Left lobe of liver (tissue), 2 donors: ENCODE results near the gene MCM3. TPM values are rescaled to one million over a fixed set of nuclear protein-coding genes. Genes with fewer than 3 reads are reported as not detected.

Experiments
- ATAC-seq: fragments of 200-7000 bp; cut with Tn5 transposase; one replicate; pipeline ENCODE4 v1.9.1; 2020; ENCODE audit warnings: mild to moderate bottlenecking, moderate library complexity
- DNase-seq: peaks from one replicate; pipeline ENCODE4 v3.0.0-alpha.2; 2020; ENCODE audit warnings: low spot score
- total RNA-seq: library from RNA; stranded (reverse); gene quantifications from one replicate; pipeline ENCODE4 v1.2.1, GENCODE V29; 2021
- donor health status: DM: no; HTN: no; CAD: no; lungs with moderate emphysema.
- donor health status: DM: no; HTN: yes; CAD: no.

The MCM3 gene
- total RNA-seq, 1 donor from 2014 or later: 7.8 TPM

GRCh38 chr6:52303178-52303577, 18.6 kb upstream of the MCM3 start:
- no peak for DNase-seq
- ATAC-seq: no peak

- DNase-seq (no peak), ATAC-seq (no peak)
Measured at GRCh38 chr6:52301326-52301725, 16.8 kb upstream of the MCM3 start.

DNA sequence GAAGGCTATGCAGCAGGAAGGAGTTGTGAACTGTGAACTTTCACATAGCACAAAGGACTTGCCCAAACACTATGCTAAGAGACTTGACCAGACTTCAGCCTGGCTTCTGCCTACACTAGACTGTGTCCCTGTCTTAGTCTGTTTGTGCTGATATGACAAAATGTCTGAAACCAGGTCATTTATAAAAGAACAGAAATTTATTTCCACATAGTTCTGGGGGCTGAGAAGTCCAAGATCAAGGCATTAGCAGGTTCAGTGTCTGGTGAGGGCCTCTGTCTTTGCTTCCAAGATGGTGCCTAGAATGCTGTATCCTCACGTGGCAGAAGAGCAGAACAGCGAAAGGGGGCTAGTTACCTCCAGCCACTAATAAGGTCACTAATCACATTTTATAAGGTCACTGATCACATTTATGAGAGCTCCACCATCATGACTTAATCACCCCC, 16.0 kb upstream of the MCM3 start:
- ATAC-seq: no peak
- DNase-seq: no peak

DNA sequence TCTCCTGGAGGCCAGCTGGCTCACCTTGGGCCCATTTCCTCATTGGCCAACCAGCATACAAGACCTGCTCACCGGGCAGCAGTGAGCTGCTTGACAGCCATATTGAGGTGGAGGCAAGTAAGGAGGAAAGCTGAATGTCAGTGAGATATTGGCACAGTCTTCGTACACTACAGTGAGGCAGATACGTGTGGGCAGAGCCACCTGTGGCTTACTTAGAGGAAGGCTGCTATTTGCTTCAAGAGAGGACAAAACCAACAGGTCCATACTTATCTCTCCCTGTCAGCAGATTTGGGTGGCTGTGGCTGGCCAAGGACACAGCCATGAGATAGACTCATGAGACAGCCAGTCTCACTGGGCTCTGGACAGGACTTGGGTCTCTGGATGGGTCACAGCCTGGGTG, 15.1 kb upstream of the MCM3 start:
- no peak for ATAC-seq
- DNase-seq: no peak

GRCh38 chr6:52297433-52297832, 12.9 kb upstream of the MCM3 start:
- ATAC-seq: no peak
- DNase-seq: no peak

GRCh38 chr6:52293067-52293466, 8.5 kb upstream of the MCM3 start:
- ATAC-seq: no peak

GRCh38 chr6:52288841-52289240, 4.3 kb upstream of the MCM3 start:
- DNase-seq (no peak), ATAC-seq (no peak)

More at GRCh38 chr6:52293067-52293466, 8.5 kb upstream of the MCM3 start:
- no peak for DNase-seq

GRCh38 chr6:52288216-52288615, 3.7 kb upstream of the MCM3 start:
- no peak for DNase-seq
- no peak for ATAC-seq

- ATAC-seq (peak; percentile 31), DNase-seq (peak; percentile 70)
Measured at GRCh38 chr6:52286798-52287432, 2.4 kb upstream of the MCM3 start.

- DNase-seq: no peak
- no peak for ATAC-seq
Measured at GRCh38 chr6:52285177-52286068, 881 bp upstream of the MCM3 start.

GRCh38 chr6:52284131-52284459, 447 bp downstream of the MCM3 start:
- peak; percentile 53 for DNase-seq

DNA sequence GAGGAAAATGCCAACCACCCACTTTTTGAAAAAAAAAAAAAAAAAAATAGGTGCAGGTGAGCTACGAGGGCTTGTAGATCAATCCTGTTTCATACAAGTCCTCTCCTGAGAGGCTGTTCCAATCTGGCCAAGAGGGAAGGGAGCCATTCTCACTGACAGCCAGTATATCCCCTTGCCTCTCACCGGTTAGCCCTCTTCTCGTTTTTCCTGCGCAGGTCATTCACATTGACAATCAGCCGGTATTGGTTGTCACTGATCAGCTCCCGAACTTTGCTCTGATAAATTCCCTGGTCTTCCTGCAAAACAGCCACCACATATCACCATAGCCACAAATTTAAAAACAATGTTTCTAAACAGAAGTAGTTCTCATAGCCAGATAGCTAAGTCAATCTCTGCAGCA, 1.4 kb downstream of the MCM3 start:
- no peak for ATAC-seq
- no peak for DNase-seq

More at GRCh38 chr6:52284131-52284459, 447 bp downstream of the MCM3 start:
- ATAC-seq: peak; percentile 1

GRCh38 chr6:52276130-52276529, 8.4 kb downstream of the MCM3 start:
- ATAC-seq: no peak

DNA sequence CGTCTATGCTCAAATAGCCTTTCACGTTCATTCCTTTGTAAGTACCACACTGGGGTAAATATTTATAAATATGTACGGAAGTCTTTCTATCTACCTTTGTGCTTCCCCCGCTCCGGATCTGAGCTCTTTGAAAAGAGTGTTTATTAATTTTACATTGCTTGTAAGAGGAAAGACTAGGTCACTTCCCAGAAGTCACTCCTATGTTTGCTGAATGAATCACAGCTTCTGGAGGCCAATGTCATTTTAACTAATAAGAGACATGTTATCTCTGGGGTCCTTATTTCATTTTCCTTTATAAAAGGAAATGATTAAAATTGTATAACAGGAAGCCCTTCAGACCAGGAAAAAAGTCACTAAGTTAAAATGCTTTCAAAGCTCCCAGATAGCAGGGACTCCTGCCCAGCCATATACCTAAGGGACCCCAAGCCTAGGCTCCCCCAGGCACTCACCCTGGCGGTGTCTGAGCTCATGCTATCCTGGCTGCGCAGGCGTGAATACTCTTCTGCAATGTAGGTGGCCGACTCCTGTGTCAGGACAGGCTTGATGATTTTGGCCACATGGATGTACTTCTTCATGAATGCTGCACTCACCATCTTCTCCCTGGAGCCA, 12.6 kb downstream of the MCM3 start:
- DNase-seq (no peak), ATAC-seq (no peak)

More at GRCh38 chr6:52276130-52276529, 8.4 kb downstream of the MCM3 start:
- no peak for DNase-seq

DNA sequence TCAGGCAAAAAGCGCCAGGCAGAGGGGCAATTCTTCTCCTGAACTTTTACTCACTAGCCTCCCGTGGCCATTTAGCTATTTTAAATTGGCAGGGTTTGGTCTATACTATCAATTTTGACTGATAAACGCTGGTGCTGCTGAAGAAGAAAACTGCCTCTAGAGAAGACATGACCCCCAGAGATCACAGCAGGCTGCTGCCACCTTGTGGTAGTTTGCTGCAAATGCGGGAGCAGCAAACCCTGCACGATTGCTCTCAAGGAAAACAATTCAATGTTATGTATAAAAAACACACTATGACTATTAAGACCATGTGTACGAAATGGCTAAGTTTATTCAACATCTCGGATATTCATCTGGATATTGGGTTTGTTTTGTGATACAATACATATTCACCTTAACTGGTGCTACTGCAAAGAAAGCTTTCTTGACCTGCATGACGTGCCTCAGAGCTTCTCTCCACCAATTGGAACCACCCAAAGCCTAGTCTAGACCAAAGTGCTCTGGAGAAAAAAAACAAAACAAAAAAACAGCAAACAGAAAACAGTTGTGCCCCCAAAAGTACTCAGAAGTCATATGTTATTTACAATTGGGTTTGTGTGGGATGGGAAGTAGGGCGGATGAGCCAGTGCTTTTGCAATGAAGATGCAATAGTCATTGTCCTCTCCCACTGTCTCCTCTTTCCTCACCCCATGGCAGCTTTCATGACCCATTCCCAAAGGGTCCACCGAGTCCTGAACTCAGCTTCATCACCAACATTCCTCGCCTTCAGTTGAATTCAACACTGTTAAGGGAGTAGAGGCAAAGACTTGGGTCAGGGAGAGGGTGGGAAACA, 20.6 kb downstream of the MCM3 start:
- peak; percentile 55 for DNase-seq
- peak; percentile 97 for ATAC-seq

DNA sequence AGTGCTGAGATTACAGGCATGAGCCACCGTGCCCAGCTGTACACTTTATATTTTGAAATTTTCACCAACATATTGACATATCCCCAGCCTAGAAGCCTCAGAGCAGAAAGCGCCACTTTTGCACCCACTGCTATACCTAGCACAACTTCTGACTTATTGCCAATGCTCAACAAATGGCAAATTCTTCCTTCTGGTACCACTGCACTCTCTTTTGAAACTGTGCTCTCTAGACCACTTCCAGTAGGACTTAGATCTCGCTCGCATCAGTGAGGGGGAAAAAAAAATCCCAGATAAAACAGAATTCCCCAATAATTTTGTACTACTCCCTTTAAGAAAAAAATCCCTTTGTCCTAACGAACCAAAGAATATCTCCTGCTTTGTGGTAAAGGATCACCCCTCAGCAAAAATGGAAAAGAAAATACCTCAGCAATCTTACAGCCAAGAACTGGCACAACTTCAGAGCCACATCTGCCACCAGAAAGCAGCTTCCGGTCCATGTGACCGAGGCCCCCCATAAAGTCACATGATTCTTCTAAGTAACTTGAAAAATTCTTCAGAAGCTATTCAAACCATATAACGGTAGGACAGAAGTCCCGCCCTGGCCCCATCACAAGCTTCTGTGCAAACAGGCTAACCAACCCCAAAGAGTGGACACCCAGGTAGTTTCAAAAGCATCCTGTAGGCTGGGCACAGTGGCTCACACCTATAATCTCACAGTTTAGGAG, 21.8 kb downstream of the MCM3 start:
- ATAC-seq: no peak
- DNase-seq: no peak

DNA sequence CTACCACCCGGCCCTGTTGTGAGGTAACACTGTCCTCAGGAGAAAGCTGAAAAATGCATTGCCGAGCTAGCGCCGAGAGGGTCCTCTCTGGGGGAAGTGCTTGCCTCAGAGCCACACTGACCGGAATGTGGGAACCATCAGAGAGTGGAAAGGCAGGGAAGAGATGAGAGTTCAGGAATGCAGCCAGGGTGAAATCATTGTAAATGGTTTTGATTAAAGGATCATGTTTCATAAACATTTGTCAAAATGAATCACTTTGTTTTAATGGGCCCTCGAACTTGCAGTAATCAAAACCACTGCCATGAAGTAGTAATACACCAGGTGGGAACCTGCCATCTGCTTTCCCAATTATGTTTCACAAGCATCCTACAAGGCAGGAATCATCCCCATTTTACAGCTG, 23.3 kb downstream of the MCM3 start:
- DNase-seq (no peak), ATAC-seq (no peak)

- ATAC-seq: no peak
- DNase-seq: no peak
Measured at GRCh38 chr6:52260634-52261033, 23.9 kb downstream of the MCM3 start.

GRCh38 chr6:52255434-52255833, 29.1 kb downstream of the MCM3 start:
- ATAC-seq: no peak
- no peak for DNase-seq

GRCh38 chr6:52254731-52255378, 29.7 kb downstream of the MCM3 start:
- no peak for ATAC-seq
- DNase-seq: no peak
